K562 (cell line): ENCODE data around the gene MAPK4. TPM values are rescaled to one million over a fixed set of nuclear protein-coding genes. Genes with fewer than 3 reads are reported as not detected.

Experiments used
- ATAC-seq: fragments of 200-7000 bp; cut with Tn5 transposase; 3 replicates; pipeline ENCODE4 v1.9.1; 2020; ENCODE audit warnings: moderate library complexity
- BruUV-seq: library from RNA; stranded (reverse); fragments of 400-500 nt; replicated peaks from 2 replicates; lab custom pipeline; 2021; lab: Mats Ljungman, UMichigan
- CTCF ChIA-PET: fragments of 300-600 bp; formaldehyde crosslinking; extraction: SDS; loops from one replicate; lab custom pipeline; 2021; ENCODE audit warnings: low intra/inter-chr PET ratio; lab: Yijun Ruan, JAX
- POLR2A ChIA-PET: fragments of 300-600, 350-650 bp; sonication (Branson Sonifier 250); formaldehyde crosslinking; extraction: SDS; loops from one replicate; lab custom pipeline; 2021; ENCODE audit warnings: antibody characterized with exemption, inconsistent platforms; lab: Yijun Ruan, JAX
- DNase-seq, 4 experiments: peaks; one replicate each; pipeline versions ENCODE4 v3.0.0 to v3.0.0-alpha.2; 2011 to 2018; ENCODE audit warnings: low spot score in 3 of 4, mixed read lengths in 3 of 4; ENCODE audit errors: extremely low read depth in 1 of 4
- FAIRE-seq: peaks from 2 replicates; lab custom pipeline; 2011; peaks lifted over from hg19 to GRCh38; lab: Jason Lieb, UNC
- H2AFZ ChIP-seq: 2 replicates; pipeline ENCODE4 v1.6.0; 2011; ENCODE audit warnings: low read depth, low read length, control low read depth, inconsistent platforms
- H3K27ac ChIP-seq: fragments of 200-600 bp; 3 replicates; pipeline ENCODE4 v1.8.0; 2011; ENCODE audit warnings: low read depth, mild to moderate bottlenecking, control low read depth, inconsistent platforms, low read length, moderate library complexity, mixed read lengths; ENCODE audit errors: extremely low read depth
- H3K27me3 ChIP-seq, 2 experiments: fragments of 300-600 bp in 1 of 2; 2 replicates in 1 of 2; 3 replicates in 1 of 2; pipeline versions ENCODE4 v1.6.0 to v1.8.0; 2011; ENCODE audit warnings: inconsistent platforms in 2 of 2, low read length in 2 of 2, mild to moderate bottlenecking in 1 of 2, mixed read lengths in 1 of 2, moderate library complexity in 1 of 2; ENCODE audit not compliant: control insufficient read depth in 2 of 2, insufficient read depth in 2 of 2
- H3K36me3 ChIP-seq: fragments of 300-600 bp; 3 replicates; pipeline ENCODE4 v1.8.0; 2011; ENCODE audit warnings: mild to moderate bottlenecking, low read length, inconsistent platforms; ENCODE audit not compliant: control insufficient read depth, insufficient read depth
- H3K4me1 ChIP-seq, 2 experiments: fragments of 200-600 bp in 1 of 2; replicated peaks in 1 of 2; 2 replicates in 1 of 2; 3 replicates in 1 of 2; pipeline versions ENCODE4 v1.5.1 to v1.8.0; 2011; ENCODE audit warnings: inconsistent platforms in 2 of 2, low read length in 2 of 2, mild to moderate bottlenecking in 1 of 2, mixed read lengths in 1 of 2, moderate library complexity in 1 of 2; ENCODE audit not compliant: control insufficient read depth in 2 of 2, insufficient read depth in 2 of 2
- H3K4me2 ChIP-seq: 2 replicates; pipeline ENCODE4 v1.6.1; 2011; ENCODE audit warnings: low read length, control low read depth, inconsistent platforms, mixed read lengths; ENCODE audit not compliant: insufficient read depth
- H3K4me3 ChIP-seq: fragments of 200-600 bp; sonication (generic), shearing (Covaris generic); 2 replicates; pipeline ENCODE4 v1.5.1; 2016; ENCODE audit warnings: control low read depth, inconsistent platforms
- H3K79me2 ChIP-seq: fragments of 200-600 bp; 3 replicates; pipeline ENCODE4 v1.8.0; 2011; ENCODE audit warnings: low read length, inconsistent platforms; ENCODE audit not compliant: control insufficient read depth, insufficient read depth
- H3K9ac ChIP-seq, 2 experiments: 2 replicates each; pipeline versions ENCODE4 v1.6.0 to v1.6.1; 2011; ENCODE audit warnings: low read depth in 2 of 2, low read length in 2 of 2, control low read depth in 1 of 2, inconsistent platforms in 1 of 2, mild to moderate bottlenecking in 1 of 2, mixed read lengths in 1 of 2; ENCODE audit not compliant: insufficient read depth in 1 of 2
- H3K9me1 ChIP-seq: one replicate; pipeline ENCODE4 v1.6.0; 2011; ENCODE audit warnings: inconsistent platforms, mild to moderate bottlenecking, low read length, moderate library complexity; ENCODE audit not compliant: control insufficient read depth, insufficient read depth
- H3K9me3 ChIP-seq: replicated peaks from 2 replicates; pipeline ENCODE4 v1.5.1; 2011; ENCODE audit warnings: low read depth, low read length, inconsistent platforms; ENCODE audit not compliant: control insufficient read depth, insufficient read depth
- H4K20me1 ChIP-seq: replicated peaks from 2 replicates; pipeline ENCODE4 v1.6.1; 2011; ENCODE audit warnings: low read length, inconsistent platforms, mixed read lengths; ENCODE audit not compliant: control insufficient read depth, insufficient read depth
- MEIS2 ChIP-seq: fragments of 450-650 bp; IDR thresholded peaks from 2 replicates; pipeline ENCODE4 v1.6.1; 2014; ENCODE audit warnings: mild to moderate bottlenecking; ENCODE audit not compliant: partially characterized antibody
- NRF1 ChIP-seq, 2 experiments: fragments of 450-650 bp; IDR thresholded peaks in 1 of 2; conservative IDR thresholded peaks in 1 of 2; 2 replicates each; pipeline ENCODE4 v1.6.1; 2014; ENCODE audit warnings: mild to moderate bottlenecking in 2 of 2
- PBX2 ChIP-seq, 2 experiments: IDR thresholded peaks in 1 of 2; conservative IDR thresholded peaks in 1 of 2; 2 replicates each; pipeline ENCODE4 v1.6.1; 2016; ENCODE audit warnings: low read depth in 2 of 2, mild to moderate bottlenecking in 1 of 2, missing compliant biosample characterization in 1 of 2, missing genetic modification characterization in 1 of 2, moderate library complexity in 1 of 2
- ZFX ChIP-seq: sonication (generic); formaldehyde crosslinking; IDR thresholded peaks from 2 replicates; pipeline ENCODE4 v1.8.0; 2022; ENCODE audit warnings: mild to moderate bottlenecking, missing genetic modification reagents, moderate library complexity
- WGBS: fragments of 100-300 bp; shearing (Covaris generic); methylation state at CpG from one replicate; pipeline ENCODE4 v1.1.6; 2016; ENCODE audit warnings: low coverage, mixed read lengths; ENCODE audit not compliant: insufficient coverage; ENCODE audit errors: missing lambda C conversion rate; 5-methylcytosine and 5-hydroxymethylcytosine counted together
- in situ Hi-C: fragments of 300-500 bp; cut with MboI; formaldehyde crosslinking; loops from 4 replicates; pipeline ENCODE4 v1.15.0; 2018; ENCODE audit warnings: inconsistent platforms, mixed read lengths
- intact Hi-C: fragments of 100-400 bp; cut with micrococcal nuclease; formaldehyde crosslinking; loops from 2 replicates; pipeline ENCODE4 v1.14.2; 2022
- polyA plus RNA-seq, 8 experiments: library from polyadenylated mRNA; depleted of rRNA in 4 of 8; stranded (reverse) in 5 of 8; unstranded in 3 of 8; fragments of >200 nt; fragmentation: Nextera tagmentation in 2 of 8; fragmentation: Illumina TruSeq in 1 of 8; extraction: Ambion mirVana in 2 of 8; extraction: Trizol in 1 of 8; gene quantifications; 2 replicates each; pipeline versions ENCODE4 v1.2.1 to v1.2.3, GENCODE V29; 2011 to 2014; ENCODE audit warnings: inconsistent platforms in 1 of 8, missing spikeins in 1 of 8
- total RNA-seq, 7 experiments: library from RNA; depleted of rRNA in 6 of 7; stranded (reverse); fragments of >200 nt in 6 of 7; fragmentation: Illumina TruSeq in 2 of 7; extraction: Trizol in 2 of 7; gene quantifications; 2 replicates each; pipeline versions ENCODE4 v1.2.1 to v1.2.3, GENCODE V29; 2011 to 2021; ENCODE audit warnings: low replicate concordance in 1 of 7
- TF ChIP-seq, protein P1 (sequence below): fragments of 450-650 bp; IDR thresholded peaks from 2 replicates; pipeline ENCODE4 v1.6.1; 2016
- TF ChIP-seq, protein P2 (sequence below): fragments of 450-650 bp; conservative IDR thresholded peaks from 2 replicates; pipeline ENCODE4 v1.6.1; 2016; ENCODE audit warnings: missing genetic modification characterization, low read depth, mild to moderate bottlenecking, missing compliant biosample characterization, moderate library complexity

MAPK4 gene
- total and polyA plus RNA-seq, 9 of the 15 experiments (the other 6 are each of a cell fraction or from before 2014, with no cell fraction given) = not detected

DNA sequence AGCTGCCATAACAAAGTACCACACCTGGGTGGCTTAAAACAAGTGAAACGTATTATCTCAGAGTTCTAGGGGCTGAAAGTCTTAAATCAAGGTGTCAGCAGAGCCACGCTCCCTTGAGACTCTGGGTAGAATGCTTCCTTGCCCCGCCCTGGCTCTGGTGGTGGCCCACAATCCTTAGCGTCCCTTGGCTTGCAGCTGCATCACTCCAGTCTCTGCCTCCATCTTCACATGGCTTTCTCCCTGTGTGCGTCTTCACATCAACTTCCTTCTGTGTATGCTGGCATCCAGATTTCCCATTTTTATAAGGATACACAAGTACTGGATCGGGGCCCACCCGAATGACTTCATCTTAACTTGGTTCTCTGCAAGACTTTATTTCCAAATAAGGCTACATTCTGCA, 197.5 kb downstream of the MAPK4 start:
- no peaks in the 10 kb centered on the region for H3K27me3 ChIP-seq
- 0% methylated on average over 7 of the region's 7 CpGs for WGBS
- POLR2A ChIA-PET = no interaction called here
- no peaks in the 10 kb centered on the region for H3K79me2 ChIP-seq
- DNase-seq (peak in 1 of 4 experiments; percentile 6), ATAC-seq (peak; percentile 82), FAIRE-seq (no peak)
- in situ Hi-C loops (no loop called here), intact Hi-C loops (no loop called here)
- H4K20me1 ChIP-seq = no peaks in the 10 kb centered on the region
- H3K9me3 ChIP-seq = no peaks in the 10 kb centered on the region
- H3K9me1 ChIP-seq = no peaks in the 10 kb centered on the region
- TF ChIP-seq NRF1 (conservative IDR thresholded peaks at IDR 0.05 in 1 of 2, IDR thresholded peaks at IDR 0.05 in 1 of 2) (0 out of 4 replicates have a peak, but pooled peaks have one; percentile 9 to 11), MEIS2 (peak; percentile 76), ZFX (no peak), PBX2 (CRISPR knock-in tag; IDR thresholded peaks at IDR 0.05; ENCODE audit: low read depth) (no peak), PBX2 (tag; conservative IDR thresholded peaks at IDR 0.05; ENCODE audit: low read depth) (peak; percentile 64)
- TF ChIP-seq, protein P1, sequence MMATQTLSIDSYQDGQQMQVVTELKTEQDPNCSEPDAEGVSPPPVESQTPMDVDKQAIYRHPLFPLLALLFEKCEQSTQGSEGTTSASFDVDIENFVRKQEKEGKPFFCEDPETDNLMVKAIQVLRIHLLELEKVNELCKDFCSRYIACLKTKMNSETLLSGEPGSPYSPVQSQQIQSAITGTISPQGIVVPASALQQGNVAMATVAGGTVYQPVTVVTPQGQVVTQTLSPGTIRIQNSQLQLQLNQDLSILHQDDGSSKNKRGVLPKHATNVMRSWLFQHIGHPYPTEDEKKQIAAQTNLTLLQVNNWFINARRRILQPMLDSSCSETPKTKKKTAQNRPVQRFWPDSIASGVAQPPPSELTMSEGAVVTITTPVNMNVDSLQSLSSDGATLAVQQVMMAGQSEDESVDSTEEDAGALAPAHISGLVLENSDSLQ = peak; percentile 74
- TF ChIP-seq, protein P2, sequence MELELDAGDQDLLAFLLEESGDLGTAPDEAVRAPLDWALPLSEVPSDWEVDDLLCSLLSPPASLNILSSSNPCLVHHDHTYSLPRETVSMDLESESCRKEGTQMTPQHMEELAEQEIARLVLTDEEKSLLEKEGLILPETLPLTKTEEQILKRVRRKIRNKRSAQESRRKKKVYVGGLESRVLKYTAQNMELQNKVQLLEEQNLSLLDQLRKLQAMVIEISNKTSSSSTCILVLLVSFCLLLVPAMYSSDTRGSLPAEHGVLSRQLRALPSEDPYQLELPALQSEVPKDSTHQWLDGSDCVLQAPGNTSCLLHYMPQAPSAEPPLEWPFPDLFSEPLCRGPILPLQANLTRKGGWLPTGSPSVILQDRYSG (tag) = no peak
- TF ChIP-seq, all 486 proteins: peak for 4
- Histone ChIP-seq H3K9ac (no peak overlapping the region), H3K4me2 (no peak overlapping the region), H3K4me3 (no peak overlapping the region), H3K27ac (no peak overlapping the region), H3K36me3 (no peaks in the 10 kb centered on the region), H3K4me1 (no peaks in the 10 kb centered on the region), H2AFZ (no peak overlapping the region)
- no TSS peak for BruUV-seq
- CTCF ChIA-PET = no interaction called here
